Ascending aorta (tissue), 2 donors: ENCODE results near the gene GAK. TPM values are rescaled to one million over a fixed set of nuclear protein-coding genes. Genes with fewer than 3 reads are reported as not detected.

Experiments used
- DNase-seq, 2 donors: peaks; one replicate each; pipeline ENCODE4 v3.0.0-alpha.2; 2019; ENCODE audit warnings: low spot score in 2 of 2
- H3K27ac ChIP-seq, 2 donors: fragments of 200-600 bp; sonication (generic); one replicate each; pipeline ENCODE4 v1.5.1; 2016 to 2017; ENCODE audit warnings: mild to moderate bottlenecking in 1 of 2
- H3K27me3 ChIP-seq: fragments of 200-600 bp; sonication (generic); one replicate; pipeline ENCODE4 v1.5.1; 2017
- H3K36me3 ChIP-seq, 2 donors: fragments of 200-600 bp; sonication (generic); one replicate each; pipeline ENCODE4 v1.5.1; 2016
- H3K4me1 ChIP-seq, 2 donors: fragments of 200-600 bp; sonication (generic); one replicate each; pipeline ENCODE4 v1.5.1; 2016 to 2017; ENCODE audit warnings: mild to moderate bottlenecking in 1 of 2
- H3K4me3 ChIP-seq, 2 donors: fragments of 200-600 bp; sonication (generic); one replicate each; pipeline ENCODE4 v1.5.1; 2016 to 2017; ENCODE audit warnings: mild to moderate bottlenecking in 1 of 2
- H3K9me3 ChIP-seq, 2 donors: fragments of 200-600 bp; sonication (generic); one replicate each; pipeline ENCODE4 v1.5.1; 2016
- CTCF ChIP-seq, 3 experiments: fragments of 200-600 bp in 2 of 3; fragments of 450-650 bp in 1 of 3; sonication (generic) in 2 of 3; IDR thresholded peaks; one replicate each; pipeline ENCODE4 v1.5.1; 2016 to 2019; ENCODE audit warnings: antibody characterized with exemption in 3 of 3, mild to moderate bottlenecking in 1 of 3, moderate library complexity in 1 of 3
- intact Hi-C: fragments of 100-400 bp; cut with DNase I; formaldehyde crosslinking; loops from one replicate; pipeline ENCODE4 v1.15.1; 2023
- total RNA-seq: library from RNA; depleted of rRNA; stranded (reverse); fragments of >200 nt; gene quantifications from one replicate; pipeline ENCODE4 v1.1.0, GENCODE V29; 2016

Gene GAK
- total RNA-seq, 1 donor from 2014 or later = 87.3 TPM

DNA sequence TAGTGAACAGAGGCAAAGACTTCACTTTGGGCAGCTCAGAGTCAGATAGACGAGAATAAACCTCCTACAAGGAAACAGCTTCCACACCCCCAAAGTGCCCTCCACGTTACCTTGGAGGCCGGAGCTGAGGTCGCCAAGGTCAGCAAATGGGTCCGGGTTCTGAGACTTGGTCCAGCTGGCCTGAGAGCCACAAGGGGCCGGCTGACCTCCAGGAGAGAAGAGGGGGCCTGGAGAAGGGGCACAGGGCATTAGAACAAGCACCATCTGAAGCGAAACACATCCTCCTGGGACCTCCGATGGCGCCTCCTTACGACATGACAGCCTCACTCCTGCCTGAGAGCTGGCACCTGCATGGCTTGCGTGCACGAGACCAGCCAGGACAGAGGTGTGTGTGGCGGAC, 72.6 kb downstream of the GAK start:
- DNase-seq = no peak
- Histone ChIP-seq H3K9me3 (no peaks in the 10 kb centered on the region), H3K36me3 (peaks cover 67 to 84% of the 10 kb centered on the region in 2 donors), H3K4me1 (no peaks in the 10 kb centered on the region), H3K27ac (no peak overlapping the region), H3K4me3 (no peak overlapping the region), H3K27me3 (no peaks in the 10 kb centered on the region)
- TF ChIP-seq CTCF (IDR thresholded peaks at IDR 0.05) = no peak
- intact Hi-C loops = no loop called here

GRCh38 chr4:858831-859451, 73.2 kb downstream of the GAK start:
- no peaks in the 10 kb centered on the region for H3K4me1 ChIP-seq
- no peak for DNase-seq
- no peak overlapping the region for H3K4me3 ChIP-seq
- no peaks in the 10 kb centered on the region for H3K27me3 ChIP-seq
- no peaks in the 10 kb centered on the region for H3K9me3 ChIP-seq
- no peak overlapping the region for H3K27ac ChIP-seq
- TF ChIP-seq CTCF (IDR thresholded peaks at IDR 0.05) = no peak
- intact Hi-C loops = no loop called here
- H3K36me3 ChIP-seq = peaks cover 64 to 82% of the 10 kb centered on the region in 2 donors

- Histone ChIP-seq H3K4me3 (no peak overlapping the region), H3K27ac (no peak overlapping the region), H3K4me1 (no peaks in the 10 kb centered on the region), H3K27me3 (no peaks in the 10 kb centered on the region), H3K9me3 (no peaks in the 10 kb centered on the region), H3K36me3 (peaks cover 58 to 81% of the 10 kb centered on the region in 2 donors)
- intact Hi-C loops = no loop called here
- DNase-seq = no peak
- no peak for TF ChIP-seq CTCF (IDR thresholded peaks at IDR 0.05)
These were observed 74.1 kb downstream of the GAK start for GRCh38 chr4:858041-858481.

DNA sequence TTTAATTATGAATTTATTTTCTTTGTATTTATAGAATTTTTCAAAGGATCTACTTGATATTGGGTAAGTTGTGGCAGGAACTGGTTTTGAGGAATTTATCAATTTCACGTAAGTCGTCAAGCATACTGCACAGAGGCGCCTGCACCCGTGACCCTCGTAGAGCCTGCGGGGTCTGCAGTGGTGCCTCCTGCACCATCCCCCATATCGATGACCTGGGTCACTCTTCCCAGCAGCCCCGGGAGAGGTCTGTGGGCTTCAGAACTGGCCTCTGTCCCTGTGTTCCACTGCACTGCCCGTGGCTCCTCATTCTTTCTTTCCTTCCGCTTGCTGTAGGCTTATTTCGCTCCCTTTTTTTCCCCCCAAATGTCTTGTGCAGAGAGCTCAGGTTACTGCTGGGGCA, 74.7 kb downstream of the GAK start:
- no peaks in the 10 kb centered on the region for H3K27me3 ChIP-seq

GRCh38 chr4:856225-856901, 75.8 kb downstream of the GAK start:
- no peaks in the 10 kb centered on the region for H3K27me3 ChIP-seq
- no peak overlapping the region for H3K27ac ChIP-seq
- no peak for DNase-seq
- intact Hi-C loops = no loop called here
- no peaks in the 10 kb centered on the region for H3K9me3 ChIP-seq
- H3K36me3 ChIP-seq = peaks cover 48 to 82% of the 10 kb centered on the region in 2 donors
- no peaks in the 10 kb centered on the region for H3K4me1 ChIP-seq
- no peak overlapping the region for H3K4me3 ChIP-seq
- no peak for TF ChIP-seq CTCF (IDR thresholded peaks at IDR 0.05)

More for the DNA sequence above, 74.7 kb downstream of the GAK start:
- Histone ChIP-seq H3K36me3 (peaks cover 53 to 80% of the 10 kb centered on the region in 2 donors), H3K4me3 (no peak overlapping the region), H3K27ac (no peak overlapping the region), H3K9me3 (no peaks in the 10 kb centered on the region), H3K4me1 (no peaks in the 10 kb centered on the region)
- DNase-seq = no peak
- intact Hi-C loops = no loop called here
- TF ChIP-seq CTCF (IDR thresholded peaks at IDR 0.05) = no peak
